Kidney capillary endothelial cell (primary cell): Measurements from ENCODE around the gene MRGPRF.

ENCODE experiments used
- DNase-seq: peaks from one replicate; pipeline ENCODE4 v3.0.0-alpha.2; 2018; ENCODE audit warnings: low spot score

MRGPRF gene, protein sequence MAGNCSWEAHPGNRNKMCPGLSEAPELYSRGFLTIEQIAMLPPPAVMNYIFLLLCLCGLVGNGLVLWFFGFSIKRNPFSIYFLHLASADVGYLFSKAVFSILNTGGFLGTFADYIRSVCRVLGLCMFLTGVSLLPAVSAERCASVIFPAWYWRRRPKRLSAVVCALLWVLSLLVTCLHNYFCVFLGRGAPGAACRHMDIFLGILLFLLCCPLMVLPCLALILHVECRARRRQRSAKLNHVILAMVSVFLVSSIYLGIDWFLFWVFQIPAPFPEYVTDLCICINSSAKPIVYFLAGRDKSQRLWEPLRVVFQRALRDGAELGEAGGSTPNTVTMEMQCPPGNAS

DNA sequence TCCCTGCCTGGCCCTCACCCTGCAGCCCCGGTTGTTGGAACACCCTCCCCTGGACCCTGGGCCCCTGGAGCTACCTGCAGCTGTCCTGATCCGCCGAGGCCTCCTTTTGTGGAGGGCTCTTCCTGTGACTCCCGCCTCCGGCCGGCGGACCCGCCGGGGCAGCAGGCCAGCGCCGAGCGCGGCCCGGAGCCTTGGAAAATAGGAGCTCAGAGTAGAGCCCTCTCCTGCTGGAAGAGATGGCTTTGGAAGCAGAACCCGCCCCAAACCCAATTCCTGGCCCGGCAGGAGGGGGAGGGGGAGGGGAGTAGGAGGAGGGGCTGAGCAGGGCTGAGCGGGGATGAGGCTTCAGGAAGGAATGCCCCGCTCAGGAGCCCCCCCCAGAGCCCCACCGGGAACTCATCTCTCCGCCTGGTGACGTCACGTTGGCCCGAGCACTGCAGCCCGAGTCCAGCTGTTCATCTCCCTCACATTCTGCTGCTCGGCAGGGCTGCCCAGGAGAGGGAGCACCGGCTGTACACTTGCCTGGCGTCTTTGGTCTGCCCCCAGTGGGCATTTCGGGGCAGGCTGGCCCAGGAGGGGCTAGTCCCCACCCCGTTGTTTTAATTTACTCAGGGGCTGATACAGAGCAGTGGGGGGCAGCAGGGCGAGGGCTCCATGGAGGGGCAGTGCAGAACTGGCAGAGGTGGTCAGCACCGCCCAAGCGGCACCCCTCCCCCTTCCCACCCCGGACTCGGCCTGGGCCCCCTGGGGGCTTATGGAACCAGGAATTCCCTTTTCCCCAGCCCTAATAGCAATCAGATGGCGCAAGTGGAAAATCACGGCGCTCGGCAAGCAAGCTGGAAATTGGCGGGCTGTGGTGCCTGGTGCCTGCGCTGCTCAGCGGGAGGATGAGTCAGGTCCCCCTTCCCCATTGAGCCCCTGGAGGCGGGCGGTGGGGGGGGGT, at the start of gene MRGPRF:
MRGPRF (minus strand) TSS at position 238 of the 943 bp plus-strand sequence. CDS start 3,345 bp downstream, outside the sequence.
- DNase-seq = no peak

DNA sequence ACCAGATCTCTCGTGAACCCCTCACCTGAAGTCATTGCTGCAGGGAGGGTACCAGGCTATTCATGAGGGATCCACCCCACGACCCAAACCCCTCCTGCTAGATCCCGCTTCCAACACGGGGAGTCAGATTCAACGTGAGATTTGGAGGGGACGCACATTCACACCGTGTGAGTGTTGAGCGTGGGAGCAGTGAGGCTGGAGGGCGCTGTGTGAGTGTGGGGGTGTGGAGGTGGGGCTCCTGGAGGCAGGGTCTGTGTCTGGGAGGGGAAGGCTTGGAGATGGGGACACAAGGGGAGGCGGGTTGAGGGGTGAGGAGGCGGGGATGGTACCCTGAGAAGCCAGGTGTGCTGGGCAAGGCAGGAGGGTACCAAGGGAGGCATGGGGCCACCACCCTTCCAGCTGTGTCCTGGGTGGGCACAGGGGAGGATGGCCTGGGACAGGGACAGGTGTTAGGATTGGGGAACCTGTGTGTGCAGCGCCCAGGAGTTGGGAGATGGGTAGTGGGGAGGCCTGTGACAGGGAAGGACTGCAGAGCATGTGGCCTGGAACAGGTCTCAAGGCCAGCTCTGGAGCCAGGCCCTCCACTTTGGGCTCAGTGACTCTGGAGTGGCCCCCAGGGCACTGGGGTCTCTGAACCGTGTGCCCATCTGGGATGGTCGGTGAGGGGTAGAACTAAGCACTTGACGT, 49.3 kb upstream of the MRGPRF start:
- no peak for DNase-seq

DNA sequence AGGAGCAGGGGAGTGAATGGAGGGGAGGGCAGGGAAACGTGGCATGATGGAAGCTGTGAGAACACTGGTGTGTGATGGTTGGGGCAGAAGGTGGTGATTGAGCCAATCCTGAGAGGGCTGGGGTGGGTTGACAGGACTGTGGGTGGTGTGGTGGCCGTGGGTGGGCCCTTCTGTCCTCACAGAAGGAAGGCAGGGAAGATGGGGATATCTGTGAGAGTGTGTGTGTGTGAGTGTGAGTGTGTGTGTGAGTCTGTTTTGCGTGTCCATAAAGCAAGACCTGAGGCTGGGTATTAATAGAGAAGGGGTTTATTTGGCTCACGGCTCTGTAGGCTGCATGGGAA, 48.6 kb upstream of the MRGPRF start:
- no peak for DNase-seq

DNA sequence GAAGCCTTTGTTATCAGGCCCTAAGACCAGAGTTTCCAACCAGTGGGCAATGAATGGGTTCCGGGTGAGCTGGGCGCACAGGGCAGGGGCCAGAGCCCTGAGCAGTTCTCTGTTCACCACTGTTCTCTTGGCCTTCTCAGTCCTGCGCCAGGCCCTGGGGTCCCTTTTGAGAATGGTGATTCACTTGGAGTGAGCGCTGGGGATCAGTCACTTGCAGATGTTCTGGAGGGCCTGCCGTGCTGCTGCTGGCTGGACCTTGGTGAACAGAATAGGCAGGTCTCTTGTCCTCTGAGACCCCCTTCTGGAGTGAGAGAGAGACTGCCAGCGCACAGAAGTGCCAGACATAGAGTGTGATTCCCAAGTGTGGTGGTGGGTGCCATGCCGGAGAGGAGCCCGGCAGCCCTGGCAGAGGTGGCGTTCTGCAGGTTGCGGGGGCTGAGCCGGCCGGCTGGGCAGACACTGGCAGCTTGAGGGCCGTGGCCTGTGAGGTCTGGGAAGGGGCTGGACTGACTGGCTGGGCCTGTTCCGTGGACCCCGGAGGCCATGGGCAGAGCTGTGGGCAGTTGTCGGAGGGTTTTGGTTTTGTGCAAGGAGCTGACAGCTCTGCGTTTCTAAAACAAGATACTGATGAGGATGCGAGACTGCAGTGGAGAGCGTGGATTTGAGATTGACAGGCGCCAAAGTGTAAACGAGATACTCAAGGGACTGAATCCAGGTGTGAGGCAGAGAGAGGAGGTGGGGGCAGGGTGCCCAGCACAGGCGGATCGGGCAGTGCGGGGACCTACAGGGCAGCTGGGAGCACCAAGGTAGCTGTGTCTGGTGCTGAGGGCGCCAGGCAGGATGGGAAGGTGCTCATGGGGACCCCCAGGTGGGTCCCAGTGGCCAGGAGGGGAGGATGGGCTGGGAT, 48.0 kb upstream of the MRGPRF start:
- DNase-seq = no peak

DNA sequence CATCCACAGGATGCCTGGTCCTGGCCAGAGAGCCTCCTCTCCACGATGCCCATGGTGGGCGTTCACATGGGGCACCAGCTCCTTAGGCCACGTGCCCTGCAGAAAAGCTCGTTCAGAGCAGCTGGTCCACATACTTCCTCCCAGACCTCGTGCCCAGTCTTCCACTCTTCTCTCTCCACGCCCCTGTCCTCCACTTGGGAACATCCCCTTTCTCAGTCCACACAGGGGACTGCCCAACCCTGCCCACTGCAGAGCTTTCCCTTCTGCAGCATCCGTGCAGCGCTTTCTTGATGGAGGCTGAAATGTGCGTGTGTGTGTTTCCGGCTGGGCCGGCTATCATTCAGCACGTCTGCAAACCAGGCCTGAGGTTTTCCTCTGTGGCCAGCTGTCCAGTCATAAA, 46.9 kb upstream of the MRGPRF start:
- no peak for DNase-seq

DNA sequence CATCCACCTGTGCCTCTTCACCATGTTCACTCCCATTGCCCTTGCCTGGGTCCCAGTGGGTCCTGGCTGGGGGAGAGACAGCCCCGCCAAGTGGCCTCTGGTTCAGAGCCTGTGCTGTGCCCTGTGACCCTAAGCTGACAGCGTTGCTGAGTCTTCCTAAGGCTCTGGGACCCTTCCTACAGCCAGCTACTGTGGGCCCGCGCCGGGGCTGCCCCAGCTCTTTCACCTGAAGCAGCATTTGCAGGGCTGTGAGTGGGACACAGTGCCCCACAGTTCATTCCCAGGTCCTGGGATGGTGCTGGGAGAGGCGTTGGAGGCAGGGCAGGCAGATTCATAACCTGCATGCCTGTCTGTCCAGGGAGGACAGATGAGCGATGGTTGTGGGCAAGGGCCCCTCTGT, 46.4 kb upstream of the MRGPRF start:
- no peak for DNase-seq

DNA sequence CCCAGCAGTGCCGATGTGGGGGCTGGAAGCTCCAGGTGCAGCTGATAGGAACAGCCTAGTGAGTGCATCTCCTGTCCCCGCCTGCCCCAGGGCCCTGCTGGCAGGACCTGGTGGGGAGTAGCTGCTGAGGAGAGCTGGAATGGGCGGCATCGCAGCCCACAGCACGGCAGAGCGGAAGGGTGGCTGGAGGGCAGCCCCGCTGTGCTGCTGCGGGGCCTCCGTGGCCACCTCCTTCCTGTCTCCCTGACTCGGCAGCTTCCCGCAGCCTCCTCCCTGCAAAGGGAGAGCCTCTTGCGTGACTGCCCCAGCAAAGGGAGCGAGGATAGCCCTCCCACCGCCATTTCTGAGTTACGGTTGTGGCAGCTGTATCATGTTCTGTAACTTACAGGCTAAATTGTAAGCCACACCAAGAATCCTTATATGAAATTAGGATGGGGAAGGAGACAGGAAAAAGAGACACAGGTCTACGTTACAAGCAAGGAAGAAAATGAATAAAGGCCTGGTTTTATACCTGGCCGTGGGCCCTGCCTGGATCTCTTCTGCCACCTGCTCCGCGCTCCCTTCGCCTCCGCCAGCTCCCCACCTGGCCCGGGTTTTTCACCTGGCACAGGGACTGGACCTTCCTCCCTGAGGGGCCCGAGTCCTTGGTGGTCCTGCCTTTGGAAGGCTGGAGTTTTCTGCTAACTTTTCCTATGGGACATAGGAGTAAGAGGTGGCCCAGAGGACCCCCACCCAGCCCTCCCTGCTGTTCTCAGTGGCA, 45.6 kb upstream of the MRGPRF start:
- DNase-seq = no peak

DNA sequence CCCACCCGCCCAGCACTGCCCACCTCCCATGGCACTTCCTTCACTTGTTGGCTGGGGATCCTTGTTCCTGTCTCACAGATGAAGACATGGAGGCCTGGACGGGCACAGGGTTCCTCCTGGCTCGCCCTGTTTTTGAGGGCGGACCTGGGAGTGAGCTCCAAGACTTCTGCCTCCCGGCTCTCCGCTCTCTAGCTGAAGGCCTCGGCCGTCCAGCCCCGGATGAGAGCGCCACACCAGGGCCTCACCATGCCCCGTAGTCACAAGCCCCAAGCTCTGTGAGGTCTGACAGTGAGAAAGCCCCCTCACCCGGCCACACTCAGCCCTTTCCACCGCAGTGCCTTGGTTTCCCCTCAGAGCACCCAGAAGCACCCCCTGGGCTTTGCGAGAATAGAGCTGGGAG, 44.8 kb upstream of the MRGPRF start:
- DNase-seq = no peak

DNA sequence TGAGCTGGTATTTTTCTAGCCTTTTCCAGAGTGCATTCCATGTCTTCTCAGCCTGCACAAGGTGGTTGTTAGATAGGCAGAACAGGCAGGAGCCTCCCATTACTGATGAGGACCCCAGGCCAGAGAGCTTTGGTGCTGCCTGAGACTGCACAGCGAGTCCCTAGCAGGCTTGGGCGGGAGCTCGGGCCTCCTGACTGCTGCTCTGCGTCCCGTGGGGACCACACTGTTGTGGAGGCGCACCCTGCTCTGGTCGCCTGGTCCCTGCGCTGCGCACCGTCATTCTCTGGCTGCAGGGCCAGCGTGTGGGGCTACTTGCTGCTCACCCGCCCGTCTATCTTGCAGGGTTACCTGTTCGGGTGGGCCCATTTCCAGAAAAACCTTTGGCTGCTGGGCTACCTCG, 44.2 kb upstream of the MRGPRF start:
- DNase-seq = no peak

DNA sequence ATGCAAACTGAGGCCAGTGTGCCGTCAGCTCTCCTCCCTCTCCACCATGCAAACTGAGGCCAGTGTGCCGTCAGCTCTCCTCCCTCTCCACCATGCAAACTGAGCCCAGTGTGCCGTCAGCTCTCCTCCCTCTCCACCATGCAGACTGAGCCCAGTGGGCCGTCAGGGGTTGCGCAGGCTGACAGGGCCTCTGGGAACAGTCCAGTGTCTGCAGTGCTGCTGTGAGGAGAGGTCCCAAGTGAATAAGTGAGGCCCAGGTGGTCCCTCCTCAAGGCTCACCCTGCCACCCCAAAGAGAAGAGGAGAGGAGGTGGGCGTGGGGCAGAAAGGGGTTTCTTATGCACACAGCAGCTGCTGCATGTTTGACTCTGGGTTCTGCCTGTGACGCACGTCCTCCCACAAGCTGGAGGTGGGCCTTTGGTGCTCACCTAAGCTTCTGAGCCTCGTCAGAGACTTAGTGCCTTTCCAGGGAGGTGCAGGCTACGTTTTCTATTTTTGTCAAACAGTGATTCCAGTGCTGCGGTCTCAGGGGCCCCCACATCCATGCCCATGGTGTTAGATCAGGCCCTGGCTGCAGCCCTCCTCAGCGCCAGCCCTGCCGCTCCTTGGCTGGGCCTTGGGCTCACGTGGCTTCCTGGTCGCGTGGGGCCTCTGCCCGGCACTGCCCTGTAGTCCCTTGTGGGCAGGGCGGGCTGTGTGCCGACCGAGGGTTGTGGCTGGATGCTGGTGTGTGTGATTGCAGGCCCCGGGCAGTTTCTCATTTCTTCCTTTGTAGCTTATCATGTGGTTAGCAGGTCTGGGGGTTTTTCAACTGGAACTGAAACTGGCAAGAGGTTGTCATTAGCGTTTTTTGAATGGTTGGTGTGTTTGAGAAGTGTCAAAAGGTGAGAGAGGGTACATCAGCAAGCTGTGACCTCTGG, 42.8 kb upstream of the MRGPRF start:
- DNase-seq = no peak

DNA sequence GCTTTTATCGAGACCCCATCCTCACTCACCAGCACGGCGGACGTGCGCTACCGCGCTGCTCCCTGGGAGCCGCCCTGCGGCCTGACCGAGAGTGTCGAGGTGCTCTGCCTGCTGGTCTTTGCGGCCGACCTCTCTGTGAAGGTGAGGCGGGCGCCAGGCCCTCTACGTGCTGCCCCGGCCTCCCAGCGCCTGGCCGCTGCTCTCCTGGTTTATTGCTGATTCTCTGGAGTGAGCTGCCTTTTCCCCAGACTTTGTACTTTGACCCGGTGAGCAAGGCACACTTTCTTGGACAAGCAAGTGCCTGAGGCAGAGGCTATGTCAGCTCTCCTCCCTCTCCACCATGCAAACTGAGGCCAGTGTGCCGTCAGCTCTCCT, 42.2 kb upstream of the MRGPRF start:
- DNase-seq = no peak

DNA sequence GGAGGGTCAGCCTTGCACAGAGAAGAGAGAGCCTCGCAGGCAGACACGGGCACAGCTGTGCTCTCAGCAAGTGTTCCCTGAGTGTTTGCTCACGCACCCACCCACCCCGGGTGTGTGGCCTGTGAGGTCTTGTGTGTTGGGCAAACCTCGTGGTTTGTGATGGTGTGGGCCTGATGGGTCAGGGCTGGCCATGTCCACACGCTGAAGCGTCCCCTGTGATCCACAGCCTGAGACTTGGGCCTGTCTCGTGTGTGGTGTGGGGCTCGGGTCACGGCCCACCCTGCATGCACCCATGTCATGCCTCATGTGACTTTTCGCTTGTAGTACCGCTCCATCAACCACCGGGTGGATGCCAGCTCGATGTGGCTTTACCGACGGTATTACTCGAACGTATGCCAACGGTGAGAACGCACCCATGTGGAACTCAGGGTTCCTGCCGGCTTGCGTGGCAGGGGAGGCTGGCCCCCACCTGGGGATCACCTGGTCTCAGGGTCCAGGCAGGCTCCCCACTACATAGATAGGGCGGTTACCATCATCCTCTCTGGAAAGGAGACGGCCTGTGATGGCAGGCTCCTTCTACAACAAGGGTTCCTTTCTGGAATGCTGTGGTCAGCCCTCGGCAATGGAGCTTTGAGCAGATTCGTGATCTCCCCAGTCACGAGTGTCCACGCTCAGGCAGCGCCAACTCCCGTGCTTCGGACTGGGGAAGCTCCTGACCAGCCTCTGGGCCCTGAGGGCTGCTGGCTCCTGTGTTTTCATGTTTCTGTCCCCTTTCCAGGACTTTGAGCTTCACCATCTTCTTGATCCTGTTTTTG, 41.6 kb upstream of the MRGPRF start:
- no peak for DNase-seq

DNA sequence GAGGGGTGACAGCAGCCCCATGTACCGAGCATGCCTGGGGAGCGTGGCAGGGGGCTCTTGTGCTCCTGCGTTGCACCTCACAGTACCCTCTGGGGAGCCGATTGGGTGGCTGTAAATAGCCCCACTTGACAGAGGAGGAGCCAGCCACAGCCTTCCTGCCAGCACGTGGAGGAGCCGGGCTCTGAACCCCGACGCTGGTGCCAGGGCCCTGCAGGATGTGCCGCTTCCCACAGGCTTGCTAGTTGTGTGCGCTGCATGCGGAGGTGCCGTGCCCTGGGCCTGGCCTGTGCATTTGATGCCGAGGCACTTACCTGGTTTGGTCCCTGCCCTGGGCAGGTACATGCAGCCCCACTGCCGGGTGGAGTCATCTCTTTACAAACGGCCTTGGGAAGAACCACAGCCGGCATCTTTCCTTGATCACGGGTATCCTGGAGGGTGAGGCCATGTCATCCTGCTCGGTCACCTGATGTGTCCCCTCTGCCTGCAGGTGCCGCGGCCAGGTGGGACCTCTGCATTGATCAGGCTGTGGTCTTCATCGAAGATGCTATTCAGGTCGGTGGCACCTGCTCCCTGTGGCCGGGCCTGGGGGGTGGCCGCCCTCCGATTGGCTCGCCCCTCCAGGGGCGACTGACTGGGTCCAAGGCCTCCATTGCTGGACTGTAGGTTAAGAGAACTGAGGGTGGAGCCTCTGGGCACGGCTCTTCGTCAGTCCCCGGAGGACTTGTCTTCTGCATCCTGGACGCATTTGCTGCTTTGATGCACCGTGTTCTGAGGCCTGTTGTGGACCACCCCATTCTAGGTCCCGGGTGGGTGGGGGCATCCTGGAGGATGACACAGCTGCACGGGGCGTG, 40.7 kb upstream of the MRGPRF start:
- DNase-seq = no peak

DNA sequence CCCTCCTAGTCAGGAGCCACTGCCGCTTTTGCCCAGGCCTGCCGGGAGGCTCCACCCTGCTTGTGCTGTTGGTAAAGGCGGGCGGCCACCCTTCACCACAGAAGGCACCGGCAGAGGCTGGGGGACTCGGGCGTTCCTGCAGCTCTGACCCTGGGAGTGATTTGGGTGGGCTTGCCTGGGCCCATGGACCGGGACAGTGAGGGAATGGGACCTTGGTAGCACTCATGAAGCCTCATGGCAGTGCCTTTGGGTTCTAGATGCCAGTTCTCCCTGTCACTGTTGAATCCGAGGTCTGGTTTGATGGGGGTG, 40.1 kb upstream of the MRGPRF start:
- no peak for DNase-seq

DNA sequence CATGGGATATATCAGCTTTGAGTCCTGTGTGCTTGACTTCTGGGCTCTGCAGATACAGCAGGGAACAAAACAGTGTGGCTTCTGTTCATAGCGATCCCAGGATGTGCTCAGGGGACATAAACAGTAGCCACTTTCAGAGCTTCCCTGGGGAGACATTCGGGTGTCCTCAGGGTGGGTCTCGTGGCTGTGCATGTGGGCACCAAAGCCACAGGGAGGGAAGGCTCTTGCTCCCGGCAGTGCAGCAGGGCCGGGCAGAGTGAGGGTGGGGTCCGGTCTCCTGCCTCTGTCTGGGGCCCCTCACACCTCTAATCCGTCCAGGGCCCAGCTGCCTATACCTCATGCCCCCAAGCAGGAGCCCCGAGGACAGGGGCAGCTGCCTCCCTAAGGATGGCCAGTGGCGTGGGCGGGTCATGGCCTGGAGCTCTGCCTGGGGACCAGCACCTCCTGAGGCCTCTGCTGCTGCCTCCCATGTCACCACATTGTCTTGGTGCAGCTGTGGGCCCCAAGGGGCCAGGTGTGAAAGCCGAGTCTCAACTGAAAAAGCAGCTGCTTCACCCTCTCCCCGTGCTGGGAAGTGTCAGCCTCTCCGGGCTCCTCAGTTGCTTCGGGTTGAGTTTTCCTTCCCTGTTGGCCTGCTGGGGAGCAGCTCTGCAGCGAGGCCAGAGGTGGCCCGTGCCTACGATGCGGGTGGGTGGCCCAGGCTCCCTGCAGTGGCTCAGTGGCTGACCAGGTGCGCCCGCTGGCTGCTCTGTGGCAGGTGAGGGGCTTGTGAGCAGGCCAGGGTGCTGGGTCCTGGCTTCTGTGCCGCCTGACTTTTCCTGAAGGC, 39.5 kb upstream of the MRGPRF start:
- DNase-seq = no peak

DNA sequence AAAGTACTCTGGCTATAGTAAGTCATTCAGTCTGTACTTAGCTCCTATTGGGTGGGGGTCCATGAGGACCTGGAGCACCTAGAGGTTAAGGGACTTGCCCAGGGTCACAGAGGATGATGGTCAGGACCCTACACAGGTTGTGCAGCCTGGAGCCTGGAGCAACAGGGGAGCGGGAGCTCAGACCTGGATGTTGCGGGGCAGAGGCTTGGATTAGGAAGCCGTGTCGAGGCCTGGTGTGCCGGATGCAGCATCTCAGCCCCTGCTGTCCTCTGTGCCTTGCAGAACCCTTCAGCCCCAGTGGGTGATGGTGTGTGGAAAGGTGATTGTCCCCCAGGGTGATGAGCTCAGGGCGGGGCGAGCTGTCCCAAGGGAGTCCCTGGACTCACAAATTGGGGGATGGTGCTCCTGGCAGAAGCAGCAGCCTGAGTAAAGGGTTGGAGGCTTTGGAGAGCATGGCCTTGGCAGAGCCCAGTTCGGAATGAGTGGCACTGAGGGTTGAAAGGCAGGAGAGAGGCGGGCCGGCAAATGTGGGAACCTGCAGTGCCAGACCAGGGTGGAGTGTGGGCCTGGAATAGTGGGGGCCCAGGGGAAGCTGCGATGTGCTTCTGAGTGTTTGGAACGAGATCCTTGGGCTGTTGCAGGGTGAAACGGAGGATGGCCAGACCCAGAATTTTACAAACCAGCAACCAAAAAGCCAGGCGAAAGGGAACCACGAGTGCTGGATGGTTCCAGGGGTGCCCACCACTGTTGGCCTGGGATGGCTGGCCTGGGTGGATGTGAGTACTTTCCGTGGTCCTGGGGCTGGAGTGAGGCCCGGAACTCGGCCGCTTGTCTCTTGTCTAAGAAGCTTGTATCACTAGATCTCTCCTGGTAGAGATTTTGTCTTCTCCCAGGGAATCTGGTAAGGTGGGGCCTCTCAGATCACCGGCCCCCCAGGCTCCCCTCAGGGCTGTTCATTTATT, 38.6 kb upstream of the MRGPRF start:
- DNase-seq = no peak
